Kidney (tissue), 14 donors: ENCODE data around the gene TBL1X. TPM values are rescaled to one million over a fixed set of nuclear protein-coding genes. Genes with fewer than 3 reads are reported as not detected.

ENCODE experiments used
- DNase-seq, 5 donors: peaks; one replicate each; pipeline ENCODE4 v3.0.0-alpha.2; 2013 to 2020
- FAIRE-seq: peaks from 2 replicates; lab custom pipeline; 2012; peaks lifted over from hg19 to GRCh38; lab: Jason Lieb, UNC
- H3K27ac ChIP-seq, 2 donors: one replicate each; pipeline ENCODE4 v1.7.0; 2013; ENCODE audit warnings: low read depth in 2 of 2, low read length in 2 of 2, inconsistent platforms in 1 of 2
- H3K27me3 ChIP-seq: one replicate; pipeline ENCODE4 v1.7.1; 2013; ENCODE audit warnings: low read length, inconsistent platforms; ENCODE audit not compliant: control insufficient read depth, insufficient read depth
- H3K36me3 ChIP-seq, 3 donors: one replicate each; pipeline versions ENCODE4 v1.7.0 to v1.7.1; 2013; ENCODE audit warnings: low read length in 3 of 3, control low read depth in 1 of 3, inconsistent platforms in 1 of 3; ENCODE audit not compliant: insufficient read depth in 3 of 3, control insufficient read depth in 2 of 3
- H3K4me1 ChIP-seq, 3 donors: one replicate each; pipeline versions ENCODE4 v1.7.0 to v1.7.1; 2013; ENCODE audit warnings: low read length in 3 of 3, inconsistent platforms in 1 of 3, low read depth in 1 of 3; ENCODE audit not compliant: control insufficient read depth in 2 of 3, insufficient read depth in 2 of 3
- H3K4me3 ChIP-seq, 3 donors: one replicate each; pipeline versions ENCODE4 v1.7.0 to v1.8.1; 2013; ENCODE audit warnings: low read length in 3 of 3, control low read depth in 1 of 3, inconsistent platforms in 1 of 3
- H3K9ac ChIP-seq, 3 donors: one replicate each; pipeline versions ENCODE4 v1.7.0 to v1.7.1; 2013; ENCODE audit warnings: low read length in 3 of 3, control low read depth in 1 of 3, inconsistent platforms in 1 of 3
- H3K9me3 ChIP-seq, 3 donors: one replicate each; pipeline versions ENCODE4 v1.7.0 to v1.7.1; 2013; ENCODE audit warnings: low read length in 3 of 3, control low read depth in 1 of 3, inconsistent platforms in 1 of 3; ENCODE audit not compliant: control insufficient read depth in 2 of 3, insufficient read depth in 1 of 3
- CTCF ChIP-seq: IDR thresholded peaks from 3 replicates; pipeline ENCODE4 v1.5.1; 2012; ENCODE audit warnings: mild to moderate bottlenecking, moderate library complexity, borderline replicate concordance; ENCODE audit not compliant: insufficient read depth; ENCODE audit errors: extremely low read depth
- intact Hi-C: fragments of 100-400 bp; cut with DNase I; formaldehyde crosslinking; loops from one replicate; pipeline ENCODE4 v1.11.1; 2022
- polyA plus RNA-seq: library from polyadenylated mRNA; stranded (reverse); fragments of 350-450 nt; fragmentation: Illumina TruSeq; extraction: RNeasy Lipid Tissue Mini Kit (QIAGEN cat#74804); gene quantifications from one replicate; pipeline ENCODE4 v1.2.3, GENCODE V29; 2014; ENCODE audit warnings: low read depth, low replicate concordance; ENCODE audit not compliant: insufficient read depth
- total RNA-seq: library from RNA; stranded (reverse); fragmentation: NEBNext Ultra II Directional; extraction: Animal tissue kit (Norgen Biotek cat#: 25700); gene quantifications from one replicate; pipeline ENCODE4 v1.2.1, GENCODE V29; 2021
- donor health status: control.
- donor health status: control.
- donor health status: control.
- donor health status: control.
- donor health status: control.
- donor health status: DM: yes; HTN: yes; CAD: no.
- donor health status: Normal renal cell carcinoma (clear cell type).

Gene TBL1X
- total and polyA plus RNA-seq, 2 donors from 2014 or later = 12.5 to 43.0 TPM

GRCh38 chrX:9642270-9642995, 177.6 kb downstream of the TBL1X start:
- H3K36me3 ChIP-seq = no peaks in the 10 kb centered on the region
- H3K4me3 ChIP-seq = no peak overlapping the region
- H3K27ac ChIP-seq = no peak overlapping the region
- H3K27me3 ChIP-seq = no peaks in the 10 kb centered on the region
- H3K4me1 ChIP-seq = peaks cover 0 to 3% (median 0%) of the 10 kb centered on the region in 3 donors
- no peak for FAIRE-seq
- intact Hi-C loops = no loop called here
- TF ChIP-seq CTCF = no peak
- no peak for DNase-seq
- no peaks in the 10 kb centered on the region for H3K9me3 ChIP-seq
- no peak overlapping the region for H3K9ac ChIP-seq

GRCh38 chrX:9643807-9644206, 178.9 kb downstream of the TBL1X start:
- Histone ChIP-seq H3K4me1 (peaks cover 0 to 3% (median 0%) of the 10 kb centered on the region in 3 donors), H3K36me3 (no peaks in the 10 kb centered on the region), H3K27me3 (no peaks in the 10 kb centered on the region), H3K27ac (no peak overlapping the region), H3K9me3 (no peaks in the 10 kb centered on the region), H3K9ac (no peak overlapping the region), H3K4me3 (no peak overlapping the region)
- TF ChIP-seq CTCF = no peak
- no peak for DNase-seq
- no peak for FAIRE-seq
- intact Hi-C loops = no loop called here

GRCh38 chrX:9644335-9644734, 179.5 kb downstream of the TBL1X start:
- intact Hi-C loops = no loop called here
- TF ChIP-seq CTCF = no peak

More at GRCh38 chrX:9644335-9644734, 179.5 kb downstream of the TBL1X start:
- peaks cover 0 to 3% (median 0%) of the 10 kb centered on the region in 3 donors for H3K4me1 ChIP-seq
- H3K9me3 ChIP-seq = no peaks in the 10 kb centered on the region
- H3K27ac ChIP-seq = no peak overlapping the region
- H3K27me3 ChIP-seq = no peaks in the 10 kb centered on the region
- no peak for FAIRE-seq
- DNase-seq = no peak
- no peaks in the 10 kb centered on the region for H3K36me3 ChIP-seq
- no peak overlapping the region for H3K4me3 ChIP-seq
- no peak overlapping the region for H3K9ac ChIP-seq
